GM12874 (cell line): Measurements from ENCODE around the gene NFAT5.

Experiments
- CTCF ChIP-seq: IDR thresholded peaks from 2 replicates; pipeline ENCODE4 v1.5.1; 2011; ENCODE audit warnings: low read depth, mild to moderate bottlenecking, control low read depth, low read length, moderate library complexity; ENCODE audit not compliant: insufficient read depth

NFAT5 gene

GRCh38 chr16:69699915-69700314 is 134.1 kb downstream of the NFAT5 start:
- TF ChIP-seq CTCF = no peak

- TF ChIP-seq CTCF = no peak
Measured at GRCh38 chr16:69701452-69701851, 135.7 kb downstream of the NFAT5 start.

- TF ChIP-seq CTCF = no peak
Measured at GRCh38 chr16:69701866-69702265, 136.1 kb downstream of the NFAT5 start.

- no peak for TF ChIP-seq CTCF
Measured at GRCh38 chr16:69703638-69704037, 137.9 kb downstream of the NFAT5 start.

- no peak for TF ChIP-seq CTCF
Measured at GRCh38 chr16:69706256-69706974, 140.6 kb downstream of the NFAT5 start.

GRCh38 chr16:69706975-69707340 is 141.2 kb downstream of the NFAT5 start:
- no peak for TF ChIP-seq CTCF

- no peak for TF ChIP-seq CTCF
Measured at GRCh38 chr16:69707920-69708683, 142.3 kb downstream of the NFAT5 start.
